ENCODE results near the gene ARHGEF16. TPM values are rescaled to one million over a fixed set of nuclear protein-coding genes. Genes with fewer than 3 reads are reported as not detected.

The ARHGEF16 gene
- total RNA-seq, 1 donor from 2014 or later, result 10.6 TPM

DNA sequence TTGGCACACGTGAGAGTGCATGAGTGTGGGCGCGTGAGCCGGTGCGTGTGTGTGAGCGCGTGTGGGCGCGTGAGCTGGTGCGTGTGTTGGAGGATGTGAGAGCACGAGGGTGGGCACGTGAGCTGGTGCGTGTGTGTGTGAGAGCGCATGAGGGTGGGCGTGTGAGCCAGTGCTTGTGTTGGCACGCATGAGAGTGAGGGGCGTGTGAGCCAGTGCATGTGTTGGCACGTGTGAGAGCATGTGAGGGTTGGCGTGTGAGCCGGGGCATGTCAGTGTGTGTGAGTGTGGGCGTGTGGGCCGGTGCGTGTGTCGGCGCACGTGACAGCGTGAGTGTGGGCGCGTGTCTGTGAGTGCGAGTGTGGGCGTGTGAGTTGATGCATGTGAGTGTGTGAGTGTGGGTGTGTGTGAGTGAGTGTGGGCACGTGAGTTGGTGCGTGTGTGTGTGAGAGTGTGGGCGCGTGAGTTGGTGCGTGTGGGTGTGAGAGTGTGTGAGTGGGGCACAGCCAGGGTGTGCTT is 45.7 kb upstream of the ARHGEF16 start:
- no peak overlapping the region for H3K27ac ChIP-seq
- DNase-seq (no peak), ATAC-seq (peak in 1 of 2 donors; percentile 9)
- intact Hi-C loops (cut with DNase I), result no loop called here
- H3K36me3 ChIP-seq, result no peaks in the 10 kb centered on the region
- peaks cover 4% of the 10 kb centered on the region for H3K27me3 ChIP-seq (ENCODE audit: low read depth)
- H3K9me3 ChIP-seq, result no peaks in the 10 kb centered on the region
- no peaks in the 10 kb centered on the region for H3K4me1 ChIP-seq
- TF ChIP-seq, protein P1, sequence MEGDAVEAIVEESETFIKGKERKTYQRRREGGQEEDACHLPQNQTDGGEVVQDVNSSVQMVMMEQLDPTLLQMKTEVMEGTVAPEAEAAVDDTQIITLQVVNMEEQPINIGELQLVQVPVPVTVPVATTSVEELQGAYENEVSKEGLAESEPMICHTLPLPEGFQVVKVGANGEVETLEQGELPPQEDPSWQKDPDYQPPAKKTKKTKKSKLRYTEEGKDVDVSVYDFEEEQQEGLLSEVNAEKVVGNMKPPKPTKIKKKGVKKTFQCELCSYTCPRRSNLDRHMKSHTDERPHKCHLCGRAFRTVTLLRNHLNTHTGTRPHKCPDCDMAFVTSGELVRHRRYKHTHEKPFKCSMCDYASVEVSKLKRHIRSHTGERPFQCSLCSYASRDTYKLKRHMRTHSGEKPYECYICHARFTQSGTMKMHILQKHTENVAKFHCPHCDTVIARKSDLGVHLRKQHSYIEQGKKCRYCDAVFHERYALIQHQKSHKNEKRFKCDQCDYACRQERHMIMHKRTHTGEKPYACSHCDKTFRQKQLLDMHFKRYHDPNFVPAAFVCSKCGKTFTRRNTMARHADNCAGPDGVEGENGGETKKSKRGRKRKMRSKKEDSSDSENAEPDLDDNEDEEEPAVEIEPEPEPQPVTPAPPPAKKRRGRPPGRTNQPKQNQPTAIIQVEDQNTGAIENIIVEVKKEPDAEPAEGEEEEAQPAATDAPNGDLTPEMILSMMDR (IDR thresholded peaks at IDR 0.05), result no peak
- H3K4me3 ChIP-seq, result no peak overlapping the region

DNA sequence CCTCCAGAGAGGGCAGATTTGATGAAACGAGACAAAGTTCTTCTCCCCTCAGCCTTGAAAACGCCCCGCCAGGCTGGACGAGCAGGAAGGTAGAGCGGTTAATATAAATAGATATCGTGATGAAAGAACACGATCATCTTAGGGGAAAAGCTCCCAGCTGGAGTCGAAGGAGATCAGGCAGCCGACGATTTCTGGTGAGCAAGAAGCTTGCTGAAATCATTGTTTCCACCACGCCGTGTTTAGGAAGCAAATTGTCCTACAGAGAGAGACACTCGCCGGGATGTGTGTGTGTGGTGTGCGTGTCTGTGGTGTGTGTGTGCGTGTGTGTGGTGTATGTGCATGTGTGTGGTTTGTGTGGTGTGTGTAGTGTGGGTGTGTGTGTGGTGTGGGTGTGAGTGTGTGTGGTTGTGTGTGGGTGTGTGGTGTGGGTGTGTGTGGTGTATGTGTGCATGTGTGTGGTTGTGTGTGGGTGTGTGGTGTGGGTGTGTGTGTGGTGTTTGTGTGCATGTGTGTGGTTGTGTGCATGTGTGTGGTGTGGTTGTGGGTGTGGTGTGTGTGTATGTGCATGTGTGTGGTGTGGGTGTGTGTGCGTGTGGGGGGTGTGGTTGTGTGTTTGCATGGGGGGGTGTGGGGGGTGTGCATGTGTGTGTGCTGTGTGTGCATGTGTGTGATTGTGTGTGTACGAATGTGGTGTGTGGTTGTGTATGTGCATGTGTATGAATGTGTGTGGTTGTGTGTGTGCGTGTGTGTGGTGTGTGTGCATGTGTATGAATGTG is 44.9 kb upstream of the ARHGEF16 start:
- ATAC-seq (no peak), DNase-seq (no peak)
- no peaks in the 10 kb centered on the region for H3K4me1 ChIP-seq
- no peaks in the 10 kb centered on the region for H3K9me3 ChIP-seq
- H3K27me3 ChIP-seq (ENCODE audit: low read depth), result peaks cover 4% of the 10 kb centered on the region
- no peak overlapping the region for H3K27ac ChIP-seq
- intact Hi-C loops (cut with DNase I), result no loop called here
- no peaks in the 10 kb centered on the region for H3K36me3 ChIP-seq
- TF ChIP-seq, protein P1 (IDR thresholded peaks at IDR 0.05), result no peak
- H3K4me3 ChIP-seq, result no peak overlapping the region

DNA sequence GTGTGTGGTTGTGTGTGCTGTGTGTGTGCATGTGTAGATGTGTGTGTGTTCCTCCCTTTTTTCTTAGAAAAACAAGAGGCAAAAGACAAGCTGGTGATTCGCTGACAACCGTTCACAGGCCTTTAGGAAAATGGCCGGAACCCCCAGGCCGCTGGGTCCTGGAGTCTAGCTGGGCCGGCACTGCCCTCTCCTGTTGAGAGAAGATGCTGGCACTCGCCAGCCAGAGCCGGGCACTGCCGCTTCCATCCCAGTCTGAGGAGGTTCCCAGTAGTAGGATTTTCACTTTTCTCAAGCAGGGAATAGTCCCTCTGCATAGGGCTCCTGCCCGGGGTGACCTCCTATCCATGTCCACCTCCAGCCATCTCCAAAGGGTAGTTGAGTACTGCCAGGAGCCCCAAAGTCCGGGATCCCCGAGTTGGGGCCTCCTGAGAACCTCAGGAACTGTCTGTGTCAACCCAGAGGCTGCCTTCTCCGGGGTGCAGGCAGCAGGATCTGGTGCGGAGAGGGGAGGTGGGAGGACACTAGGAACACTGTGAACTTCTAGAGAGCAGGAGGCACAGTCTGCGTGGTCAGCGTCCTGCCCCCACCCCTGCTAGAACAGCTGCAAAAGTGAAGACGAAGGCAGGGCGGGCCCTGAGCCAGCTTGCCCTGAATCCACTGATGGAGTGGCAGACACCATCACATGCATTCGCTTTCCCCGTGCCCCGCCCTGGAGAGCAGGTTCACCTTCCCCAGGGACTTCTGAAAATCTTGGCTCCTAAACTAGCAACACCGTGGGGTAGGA is 44.1 kb upstream of the ARHGEF16 start:
- TF ChIP-seq, protein P1 (IDR thresholded peaks at IDR 0.05), result peak; percentile 47
- Histone ChIP-seq H3K27me3 (ENCODE audit: low read depth) (peaks cover 4% of the 10 kb centered on the region), H3K4me1 (no peaks in the 10 kb centered on the region), H3K4me3 (no peak overlapping the region), H3K9me3 (no peaks in the 10 kb centered on the region), H3K36me3 (no peaks in the 10 kb centered on the region), H3K27ac (no peak overlapping the region)
- ATAC-seq, result peak in 1 of 2 donors; percentile 47
- intact Hi-C loops (cut with DNase I), result no loop called here
- DNase-seq, result no peak

DNA sequence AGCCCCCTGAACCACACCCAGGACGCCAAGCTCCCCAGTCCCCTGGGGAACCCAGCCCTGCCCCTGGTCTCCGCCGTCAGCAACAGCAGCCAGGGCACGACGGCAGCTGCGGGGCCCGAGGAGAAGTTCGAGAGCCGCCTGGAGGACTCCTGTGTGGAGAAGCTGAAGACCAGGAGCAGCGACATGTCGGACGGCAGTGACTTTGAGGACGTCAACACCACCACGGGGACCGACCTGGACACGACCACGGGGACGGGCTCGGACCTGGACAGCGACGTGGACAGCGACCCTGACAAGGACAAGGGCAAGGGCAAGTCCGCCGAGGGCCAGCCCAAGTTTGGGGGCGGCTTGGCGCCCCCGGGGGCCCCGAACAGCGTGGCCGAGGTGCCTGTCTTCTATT is 42.7 kb upstream of the ARHGEF16 start:
- Histone ChIP-seq H3K36me3 (no peaks in the 10 kb centered on the region), H3K27ac (no peak overlapping the region), H3K4me3 (no peak overlapping the region), H3K4me1 (no peaks in the 10 kb centered on the region), H3K27me3 (ENCODE audit: low read depth) (peaks cover 4% of the 10 kb centered on the region), H3K9me3 (peaks cover 5% of the 10 kb centered on the region)
- TF ChIP-seq, protein P1 (IDR thresholded peaks at IDR 0.05), result no peak
- intact Hi-C loops (cut with DNase I), result no loop called here
- no peak for DNase-seq
- no peak for ATAC-seq

DNA sequence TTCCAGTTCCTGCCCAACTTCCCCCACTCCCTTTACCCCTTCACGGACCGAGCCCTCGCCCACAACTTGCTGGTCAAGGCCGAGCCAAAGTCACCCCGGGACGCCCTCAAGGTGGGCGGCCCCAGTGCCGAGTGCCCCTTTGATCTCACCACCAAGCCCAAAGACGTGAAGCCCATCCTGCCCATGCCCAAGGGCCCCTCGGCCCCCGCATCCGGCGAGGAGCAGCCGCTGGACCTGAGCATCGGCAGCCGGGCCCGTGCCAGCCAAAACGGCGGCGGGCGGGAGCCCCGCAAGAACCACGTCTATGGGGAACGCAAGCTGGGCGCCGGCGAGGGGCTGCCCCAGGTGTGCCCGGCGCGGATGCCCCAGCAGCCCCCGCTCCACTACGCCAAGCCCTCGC is 42.1 kb upstream of the ARHGEF16 start:
- ATAC-seq (no peak), DNase-seq (no peak)
- no peak overlapping the region for H3K4me3 ChIP-seq
- no peaks in the 10 kb centered on the region for H3K4me1 ChIP-seq
- H3K27me3 ChIP-seq (ENCODE audit: low read depth), result peaks cover 4% of the 10 kb centered on the region
- peaks cover 10% of the 10 kb centered on the region for H3K9me3 ChIP-seq
- intact Hi-C loops (cut with DNase I), result no loop called here
- TF ChIP-seq, protein P1 (IDR thresholded peaks at IDR 0.05), result no peak
- no peaks in the 10 kb centered on the region for H3K36me3 ChIP-seq
- H3K27ac ChIP-seq, result no peak overlapping the region
